HL-60 (cell line): ENCODE measurements around the gene CSNK1D.

Experiments
- GABPA ChIP-seq: IDR thresholded peaks from 2 replicates; pipeline ENCODE4 v1.6.1; 2012; ENCODE audit warnings: low read depth
- POLR2AphosphoS5 ChIP-seq: IDR thresholded peaks from 2 replicates; pipeline ENCODE4 v1.6.1; 2012; ENCODE audit warnings: low read depth
- SPI1 ChIP-seq: IDR thresholded peaks from 2 replicates; pipeline ENCODE4 v1.6.1; 2012; ENCODE audit warnings: low read depth, mild to moderate bottlenecking, borderline replicate concordance
- TF ChIP-seq, protein P1 (sequence below): IDR thresholded peaks from one replicate; pipeline ENCODE4 v1.5.1; 2011; ENCODE audit warnings: low read length, control low read depth, inconsistent platforms; ENCODE audit not compliant: insufficient read depth
- TF ChIP-seq, protein P2 (sequence below): IDR thresholded peaks from 2 replicates; pipeline ENCODE4 v1.6.1; 2012; ENCODE audit warnings: low read depth; ENCODE audit not compliant: insufficient replicate concordance

DNA sequence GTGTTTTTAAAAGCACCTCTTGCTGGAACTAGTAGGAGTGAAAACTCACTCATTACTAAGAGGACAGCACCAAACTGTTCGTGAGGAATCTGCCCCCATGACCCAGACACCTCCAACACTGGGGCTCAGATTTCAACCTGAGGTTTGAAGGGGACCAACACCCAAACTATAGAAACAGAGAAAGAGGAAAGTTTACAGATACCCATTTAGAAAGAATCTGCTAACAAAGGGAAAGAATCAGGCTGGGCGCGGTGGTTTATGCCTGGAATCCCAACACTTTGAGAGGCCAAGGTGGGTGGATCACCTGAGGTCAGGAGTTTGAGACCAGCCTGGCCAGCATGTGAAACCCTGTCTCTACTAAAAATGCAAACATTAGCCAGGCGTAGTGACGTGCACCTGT is 3.4 kb upstream of the CSNK1D start:
- TF ChIP-seq, protein P1, sequence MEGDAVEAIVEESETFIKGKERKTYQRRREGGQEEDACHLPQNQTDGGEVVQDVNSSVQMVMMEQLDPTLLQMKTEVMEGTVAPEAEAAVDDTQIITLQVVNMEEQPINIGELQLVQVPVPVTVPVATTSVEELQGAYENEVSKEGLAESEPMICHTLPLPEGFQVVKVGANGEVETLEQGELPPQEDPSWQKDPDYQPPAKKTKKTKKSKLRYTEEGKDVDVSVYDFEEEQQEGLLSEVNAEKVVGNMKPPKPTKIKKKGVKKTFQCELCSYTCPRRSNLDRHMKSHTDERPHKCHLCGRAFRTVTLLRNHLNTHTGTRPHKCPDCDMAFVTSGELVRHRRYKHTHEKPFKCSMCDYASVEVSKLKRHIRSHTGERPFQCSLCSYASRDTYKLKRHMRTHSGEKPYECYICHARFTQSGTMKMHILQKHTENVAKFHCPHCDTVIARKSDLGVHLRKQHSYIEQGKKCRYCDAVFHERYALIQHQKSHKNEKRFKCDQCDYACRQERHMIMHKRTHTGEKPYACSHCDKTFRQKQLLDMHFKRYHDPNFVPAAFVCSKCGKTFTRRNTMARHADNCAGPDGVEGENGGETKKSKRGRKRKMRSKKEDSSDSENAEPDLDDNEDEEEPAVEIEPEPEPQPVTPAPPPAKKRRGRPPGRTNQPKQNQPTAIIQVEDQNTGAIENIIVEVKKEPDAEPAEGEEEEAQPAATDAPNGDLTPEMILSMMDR = no peak
- TF ChIP-seq POLR2AphosphoS5 (no peak), GABPA (no peak), SPI1 (no peak)
- TF ChIP-seq, protein P2, sequence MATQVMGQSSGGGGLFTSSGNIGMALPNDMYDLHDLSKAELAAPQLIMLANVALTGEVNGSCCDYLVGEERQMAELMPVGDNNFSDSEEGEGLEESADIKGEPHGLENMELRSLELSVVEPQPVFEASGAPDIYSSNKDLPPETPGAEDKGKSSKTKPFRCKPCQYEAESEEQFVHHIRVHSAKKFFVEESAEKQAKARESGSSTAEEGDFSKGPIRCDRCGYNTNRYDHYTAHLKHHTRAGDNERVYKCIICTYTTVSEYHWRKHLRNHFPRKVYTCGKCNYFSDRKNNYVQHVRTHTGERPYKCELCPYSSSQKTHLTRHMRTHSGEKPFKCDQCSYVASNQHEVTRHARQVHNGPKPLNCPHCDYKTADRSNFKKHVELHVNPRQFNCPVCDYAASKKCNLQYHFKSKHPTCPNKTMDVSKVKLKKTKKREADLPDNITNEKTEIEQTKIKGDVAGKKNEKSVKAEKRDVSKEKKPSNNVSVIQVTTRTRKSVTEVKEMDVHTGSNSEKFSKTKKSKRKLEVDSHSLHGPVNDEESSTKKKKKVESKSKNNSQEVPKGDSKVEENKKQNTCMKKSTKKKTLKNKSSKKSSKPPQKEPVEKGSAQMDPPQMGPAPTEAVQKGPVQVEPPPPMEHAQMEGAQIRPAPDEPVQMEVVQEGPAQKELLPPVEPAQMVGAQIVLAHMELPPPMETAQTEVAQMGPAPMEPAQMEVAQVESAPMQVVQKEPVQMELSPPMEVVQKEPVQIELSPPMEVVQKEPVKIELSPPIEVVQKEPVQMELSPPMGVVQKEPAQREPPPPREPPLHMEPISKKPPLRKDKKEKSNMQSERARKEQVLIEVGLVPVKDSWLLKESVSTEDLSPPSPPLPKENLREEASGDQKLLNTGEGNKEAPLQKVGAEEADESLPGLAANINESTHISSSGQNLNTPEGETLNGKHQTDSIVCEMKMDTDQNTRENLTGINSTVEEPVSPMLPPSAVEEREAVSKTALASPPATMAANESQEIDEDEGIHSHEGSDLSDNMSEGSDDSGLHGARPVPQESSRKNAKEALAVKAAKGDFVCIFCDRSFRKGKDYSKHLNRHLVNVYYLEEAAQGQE = no peak
